GM12878 (cell line): ENCODE data around the gene TEN1.

Experiments used
- BMI1 ChIP-seq: fragments of 450-650 bp; IDR thresholded peaks from 2 replicates; pipeline ENCODE4 v1.6.1; 2016; ENCODE audit warnings: mild to moderate bottlenecking, moderate library complexity, borderline replicate concordance
- RCOR1 ChIP-seq: conservative IDR thresholded peaks from 2 replicates; pipeline ENCODE4 v1.6.1; 2012; ENCODE audit warnings: low read depth, low read length, improper control_type of control experiment
- SRF ChIP-seq, 2 experiments: IDR thresholded peaks; 2 replicates each; pipeline ENCODE4 v1.6.1; 2011; ENCODE audit warnings: low read depth in 2 of 2, low read length in 2 of 2, mild to moderate bottlenecking in 1 of 2, moderate library complexity in 1 of 2
- TF ChIP-seq, protein P1 (sequence below): fragments of 450-650 bp; IDR thresholded peaks from 2 replicates; pipeline ENCODE4 v1.6.1; 2016; ENCODE audit warnings: mild to moderate bottlenecking
- TF ChIP-seq, protein P2 (sequence below), 3 experiments: IDR thresholded peaks in 2 of 3; conservative IDR thresholded peaks in 1 of 3; 2 replicates each; pipeline ENCODE4 v1.5.1; 2011; ENCODE audit warnings: low read depth in 3 of 3, low read length in 3 of 3, mild to moderate bottlenecking in 3 of 3, control low read depth in 2 of 3, moderate library complexity in 2 of 3, inconsistent platforms in 1 of 3, mixed read lengths in 1 of 3; ENCODE audit not compliant: control insufficient read depth in 2 of 3, insufficient read depth in 1 of 3; ENCODE audit errors: extremely low read depth in 1 of 3

DNA sequence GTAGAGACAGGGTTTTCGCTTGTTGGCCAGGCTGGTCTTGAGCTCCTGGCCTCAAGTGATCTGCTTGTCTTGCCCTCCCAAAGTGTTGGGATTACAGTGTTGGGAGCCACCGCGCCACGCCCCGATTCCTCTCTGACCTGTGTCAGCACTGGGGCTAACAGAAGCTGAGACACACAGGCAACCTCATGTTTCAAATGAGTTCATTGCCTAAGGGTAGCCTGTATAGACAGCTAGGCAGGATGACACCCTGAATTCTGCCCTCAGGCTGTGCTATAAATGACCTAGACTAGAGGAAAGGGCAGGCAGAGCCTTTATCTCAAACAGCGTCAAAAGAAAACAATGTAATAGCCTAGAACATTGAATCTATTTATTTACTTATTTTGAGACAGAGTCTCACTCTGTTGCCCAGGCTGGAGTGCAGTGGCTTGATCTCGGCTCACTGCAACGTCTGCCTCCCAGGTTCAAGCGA lies 19.3 kb downstream of the TEN1 start:
- TF ChIP-seq RCOR1 (no peak), SRF (IDR thresholded peaks at IDR 0.05; ENCODE audit: low read depth in 2 of 2, low read length in 2 of 2) (no peak), BMI1 (no peak)
- TF ChIP-seq, protein P1, sequence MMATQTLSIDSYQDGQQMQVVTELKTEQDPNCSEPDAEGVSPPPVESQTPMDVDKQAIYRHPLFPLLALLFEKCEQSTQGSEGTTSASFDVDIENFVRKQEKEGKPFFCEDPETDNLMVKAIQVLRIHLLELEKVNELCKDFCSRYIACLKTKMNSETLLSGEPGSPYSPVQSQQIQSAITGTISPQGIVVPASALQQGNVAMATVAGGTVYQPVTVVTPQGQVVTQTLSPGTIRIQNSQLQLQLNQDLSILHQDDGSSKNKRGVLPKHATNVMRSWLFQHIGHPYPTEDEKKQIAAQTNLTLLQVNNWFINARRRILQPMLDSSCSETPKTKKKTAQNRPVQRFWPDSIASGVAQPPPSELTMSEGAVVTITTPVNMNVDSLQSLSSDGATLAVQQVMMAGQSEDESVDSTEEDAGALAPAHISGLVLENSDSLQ = no peak
- TF ChIP-seq, protein P2, sequence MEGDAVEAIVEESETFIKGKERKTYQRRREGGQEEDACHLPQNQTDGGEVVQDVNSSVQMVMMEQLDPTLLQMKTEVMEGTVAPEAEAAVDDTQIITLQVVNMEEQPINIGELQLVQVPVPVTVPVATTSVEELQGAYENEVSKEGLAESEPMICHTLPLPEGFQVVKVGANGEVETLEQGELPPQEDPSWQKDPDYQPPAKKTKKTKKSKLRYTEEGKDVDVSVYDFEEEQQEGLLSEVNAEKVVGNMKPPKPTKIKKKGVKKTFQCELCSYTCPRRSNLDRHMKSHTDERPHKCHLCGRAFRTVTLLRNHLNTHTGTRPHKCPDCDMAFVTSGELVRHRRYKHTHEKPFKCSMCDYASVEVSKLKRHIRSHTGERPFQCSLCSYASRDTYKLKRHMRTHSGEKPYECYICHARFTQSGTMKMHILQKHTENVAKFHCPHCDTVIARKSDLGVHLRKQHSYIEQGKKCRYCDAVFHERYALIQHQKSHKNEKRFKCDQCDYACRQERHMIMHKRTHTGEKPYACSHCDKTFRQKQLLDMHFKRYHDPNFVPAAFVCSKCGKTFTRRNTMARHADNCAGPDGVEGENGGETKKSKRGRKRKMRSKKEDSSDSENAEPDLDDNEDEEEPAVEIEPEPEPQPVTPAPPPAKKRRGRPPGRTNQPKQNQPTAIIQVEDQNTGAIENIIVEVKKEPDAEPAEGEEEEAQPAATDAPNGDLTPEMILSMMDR (IDR thresholded peaks at IDR 0.05 in 2 of 3, conservative IDR thresholded peaks at IDR 0.05 in 1 of 3; ENCODE audit: control insufficient read depth in 2 of 3, extremely low read depth in 1 of 3, insufficient read depth in 1 of 3, low read depth in 3 of 3, low read length in 3 of 3) = no peak
